ENCODE results near the gene POLQ. TPM values are rescaled to one million over a fixed set of nuclear protein-coding genes. Genes with fewer than 3 reads are reported as not detected.

The POLQ gene
- total RNA-seq, 1 donor from 2014 or later: 2.5 TPM

- no peak for DNase-seq (ENCODE audit: extremely low spot score in 2 of 2)
- intact Hi-C loops (cut with DNase I): no loop called here
- Histone ChIP-seq H3K36me3 (no peaks in the 10 kb centered on the region), H3K9me3 (peaks cover 4% of the 10 kb centered on the region), H3K4me3 (no peak overlapping the region), H3K27me3 (no peaks in the 10 kb centered on the region), H3K4me1 (no peaks in the 10 kb centered on the region), H3K27ac (no peak overlapping the region)
- TF ChIP-seq POLR2AphosphoS5 (IDR thresholded peaks at IDR 0.05; ENCODE audit: insufficient read depth in 1 of 2, low read depth in 1 of 2): no peak
- no peak for TF ChIP-seq POLR2A (IDR thresholded peaks at IDR 0.05)
- no peak for TF ChIP-seq CTCF (IDR thresholded peaks at IDR 0.05)
These were observed 30.5 kb downstream of the POLQ start for GRCh38 chr3:121515313-121515712.

GRCh38 chr3:121514496-121514895, 31.3 kb downstream of the POLQ start:
- no peak overlapping the region for H3K27ac ChIP-seq
- no peak overlapping the region for H3K4me3 ChIP-seq
- DNase-seq (ENCODE audit: extremely low spot score in 2 of 2): no peak
- TF ChIP-seq CTCF (IDR thresholded peaks at IDR 0.05) (no peak), POLR2A (IDR thresholded peaks at IDR 0.05) (no peak), POLR2AphosphoS5 (IDR thresholded peaks at IDR 0.05; ENCODE audit: insufficient read depth in 1 of 2, low read depth in 1 of 2) (no peak)
- H3K36me3 ChIP-seq: no peaks in the 10 kb centered on the region
- H3K9me3 ChIP-seq: peaks cover 4% of the 10 kb centered on the region
- no peaks in the 10 kb centered on the region for H3K27me3 ChIP-seq
- intact Hi-C loops (cut with DNase I): no loop called here
- H3K4me1 ChIP-seq: no peaks in the 10 kb centered on the region

- DNase-seq (ENCODE audit: extremely low spot score in 2 of 2): no peak
- intact Hi-C loops (cut with DNase I): no loop called here
- H3K36me3 ChIP-seq: no peaks in the 10 kb centered on the region
- no peaks in the 10 kb centered on the region for H3K9me3 ChIP-seq
- no peak overlapping the region for H3K27ac ChIP-seq
- no peak for TF ChIP-seq POLR2A (IDR thresholded peaks at IDR 0.05)
- no peak for TF ChIP-seq POLR2AphosphoS5 (IDR thresholded peaks at IDR 0.05; ENCODE audit: insufficient read depth in 1 of 2, low read depth in 1 of 2)
- TF ChIP-seq CTCF (IDR thresholded peaks at IDR 0.05): no peak
- no peak overlapping the region for H3K4me3 ChIP-seq
- H3K4me1 ChIP-seq: no peaks in the 10 kb centered on the region
- no peaks in the 10 kb centered on the region for H3K27me3 ChIP-seq
These were observed 37.4 kb downstream of the POLQ start for GRCh38 chr3:121508389-121508788.

- Histone ChIP-seq H3K27ac (no peak overlapping the region), H3K27me3 (no peaks in the 10 kb centered on the region), H3K36me3 (no peaks in the 10 kb centered on the region), H3K4me3 (no peak overlapping the region), H3K9me3 (no peaks in the 10 kb centered on the region), H3K4me1 (no peaks in the 10 kb centered on the region)
- TF ChIP-seq POLR2AphosphoS5 (IDR thresholded peaks at IDR 0.05; ENCODE audit: insufficient read depth in 1 of 2, low read depth in 1 of 2) (peak in 1 of 2 donors; percentile 28), CTCF (IDR thresholded peaks at IDR 0.05) (no peak), POLR2A (IDR thresholded peaks at IDR 0.05) (no peak)
- intact Hi-C loops (cut with DNase I): no loop called here
- DNase-seq (ENCODE audit: extremely low spot score in 2 of 2): no peak
These were observed 40.5 kb downstream of the POLQ start for GRCh38 chr3:121505256-121505655.

GRCh38 chr3:121504618-121505017, 41.2 kb downstream of the POLQ start:
- H3K36me3 ChIP-seq: no peaks in the 10 kb centered on the region
- TF ChIP-seq POLR2A (IDR thresholded peaks at IDR 0.05): no peak
- TF ChIP-seq POLR2AphosphoS5 (IDR thresholded peaks at IDR 0.05; ENCODE audit: insufficient read depth in 1 of 2, low read depth in 1 of 2): no peak
- TF ChIP-seq CTCF (IDR thresholded peaks at IDR 0.05): no peak
- DNase-seq (ENCODE audit: extremely low spot score in 2 of 2): no peak
- no peak overlapping the region for H3K4me3 ChIP-seq
- intact Hi-C loops (cut with DNase I): no loop called here
- H3K27me3 ChIP-seq: no peaks in the 10 kb centered on the region
- H3K27ac ChIP-seq: no peak overlapping the region
- no peaks in the 10 kb centered on the region for H3K9me3 ChIP-seq
- H3K4me1 ChIP-seq: no peaks in the 10 kb centered on the region
